Right atrium auricular region (tissue), 2 donors: Measurements from ENCODE around the gene BAIAP2L1. TPM values are rescaled to one million over a fixed set of nuclear protein-coding genes. Genes with fewer than 3 reads are reported as not detected.
"Not testable (repeated sequence)": the region's sequence is repeated elsewhere in the genome, so short reads cannot be mapped to it uniquely, and the experiment has no call there.

Experiments used
- DNase-seq: peaks from one replicate; pipeline ENCODE4 v3.0.0-alpha.2; 2019; ENCODE audit warnings: low spot score
- H3K27ac ChIP-seq, 2 donors: fragments of 200-600 bp; sonication (generic); 1 replicate in 1 of 2; 2 replicates in 1 of 2; pipeline ENCODE4 v1.5.1; 2016 to 2019
- H3K27me3 ChIP-seq, 2 donors: fragments of 200-600 bp; sonication (generic); one replicate each; pipeline versions ENCODE4 v1.5.1 to v1.6.0; 2017 to 2019
- H3K36me3 ChIP-seq: fragments of 200-600 bp; sonication (generic); one replicate; pipeline ENCODE4 v1.5.1; 2016
- H3K4me1 ChIP-seq, 2 donors: fragments of 200-600 bp; sonication (generic); one replicate each; pipeline versions ENCODE4 v1.5.1 to v1.6.0; 2017 to 2019
- H3K4me3 ChIP-seq, 2 donors: fragments of 200-600 bp; sonication (generic); 1 replicate in 1 of 2; 2 replicates in 1 of 2; pipeline ENCODE4 v1.5.1; 2017 to 2019; ENCODE audit warnings: mild to moderate bottlenecking in 1 of 2, moderate library complexity in 1 of 2
- H3K9me3 ChIP-seq, 2 donors: fragments of 200-600 bp; sonication (generic); one replicate each; pipeline ENCODE4 v1.5.1; 2019
- total RNA-seq, 2 donors: library from RNA; depleted of rRNA; stranded (reverse); fragments of >200 nt; gene quantifications; one replicate each; pipeline ENCODE4 v1.1.0, GENCODE V29; 2016
- TF ChIP-seq, protein P1 (sequence below), 2 donors: fragments of 200-600 bp; sonication (generic); IDR thresholded peaks; one replicate each; pipeline ENCODE4 v1.5.1; 2019; ENCODE audit warnings: antibody characterized with exemption in 2 of 2

Gene BAIAP2L1
- total RNA-seq, 2 donors from 2014 or later = 1.1 to 1.7 TPM

- H3K4me1 ChIP-seq = no peaks in the 10 kb centered on the region
- DNase-seq = no peak
- no peaks in the 10 kb centered on the region for H3K9me3 ChIP-seq
- TF ChIP-seq, protein P1, sequence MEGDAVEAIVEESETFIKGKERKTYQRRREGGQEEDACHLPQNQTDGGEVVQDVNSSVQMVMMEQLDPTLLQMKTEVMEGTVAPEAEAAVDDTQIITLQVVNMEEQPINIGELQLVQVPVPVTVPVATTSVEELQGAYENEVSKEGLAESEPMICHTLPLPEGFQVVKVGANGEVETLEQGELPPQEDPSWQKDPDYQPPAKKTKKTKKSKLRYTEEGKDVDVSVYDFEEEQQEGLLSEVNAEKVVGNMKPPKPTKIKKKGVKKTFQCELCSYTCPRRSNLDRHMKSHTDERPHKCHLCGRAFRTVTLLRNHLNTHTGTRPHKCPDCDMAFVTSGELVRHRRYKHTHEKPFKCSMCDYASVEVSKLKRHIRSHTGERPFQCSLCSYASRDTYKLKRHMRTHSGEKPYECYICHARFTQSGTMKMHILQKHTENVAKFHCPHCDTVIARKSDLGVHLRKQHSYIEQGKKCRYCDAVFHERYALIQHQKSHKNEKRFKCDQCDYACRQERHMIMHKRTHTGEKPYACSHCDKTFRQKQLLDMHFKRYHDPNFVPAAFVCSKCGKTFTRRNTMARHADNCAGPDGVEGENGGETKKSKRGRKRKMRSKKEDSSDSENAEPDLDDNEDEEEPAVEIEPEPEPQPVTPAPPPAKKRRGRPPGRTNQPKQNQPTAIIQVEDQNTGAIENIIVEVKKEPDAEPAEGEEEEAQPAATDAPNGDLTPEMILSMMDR (IDR thresholded peaks at IDR 0.05) = no peak
- no peak overlapping the region for H3K27ac ChIP-seq
- no peaks in the 10 kb centered on the region for H3K36me3 ChIP-seq
- no peak overlapping the region for H3K4me3 ChIP-seq
- H3K27me3 ChIP-seq = no peaks in the 10 kb centered on the region
These were observed 6.5 kb downstream of the BAIAP2L1 start for GRCh38 chr7:98394377-98394836.

- no peaks in the 10 kb centered on the region for H3K4me1 ChIP-seq
- DNase-seq = no peak
- TF ChIP-seq, protein P1 (IDR thresholded peaks at IDR 0.05) = no peak
- no peak overlapping the region for H3K27ac ChIP-seq
- H3K36me3 ChIP-seq = no peaks in the 10 kb centered on the region
- no peak overlapping the region for H3K4me3 ChIP-seq
- no peaks in the 10 kb centered on the region for H3K27me3 ChIP-seq
- no peaks in the 10 kb centered on the region for H3K9me3 ChIP-seq
These were observed 13.2 kb downstream of the BAIAP2L1 start for GRCh38 chr7:98387544-98388226.

- no peaks in the 10 kb centered on the region for H3K9me3 ChIP-seq
- no peak for DNase-seq
- H3K36me3 ChIP-seq = no peaks in the 10 kb centered on the region
- no peaks in the 10 kb centered on the region for H3K27me3 ChIP-seq
- TF ChIP-seq, protein P1 (IDR thresholded peaks at IDR 0.05) = no peak
- H3K4me3 ChIP-seq = no peak overlapping the region
- no peaks in the 10 kb centered on the region for H3K4me1 ChIP-seq
- H3K27ac ChIP-seq = no peak overlapping the region
These were observed 13.8 kb downstream of the BAIAP2L1 start for GRCh38 chr7:98387131-98387530.

DNA sequence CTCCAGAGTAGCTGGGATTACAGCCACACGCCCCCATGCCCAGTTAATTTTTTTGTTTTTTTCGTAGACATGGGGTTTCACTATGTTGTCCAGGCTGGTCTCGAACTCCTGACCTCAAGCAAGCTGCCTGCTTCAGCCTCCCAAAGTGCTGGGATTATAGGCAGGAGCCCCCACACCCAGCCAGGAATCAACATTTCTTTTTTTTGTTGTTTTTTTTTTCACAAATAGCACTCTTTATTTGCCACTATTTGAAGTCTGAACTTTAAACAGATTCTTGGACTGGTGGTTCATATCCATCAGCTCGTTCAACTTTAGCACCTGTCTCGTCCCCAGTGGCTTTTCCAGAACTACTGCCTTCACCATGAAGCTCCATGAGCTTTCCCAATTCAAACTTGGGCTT lies 15.4 kb downstream of the BAIAP2L1 start:
- not testable (repeated sequence) for H3K36me3 ChIP-seq, H3K4me3 ChIP-seq, H3K4me1 ChIP-seq, DNase-seq, H3K27ac ChIP-seq, H3K9me3 ChIP-seq, H3K27me3 ChIP-seq

- no peak for DNase-seq
- no peaks in the 10 kb centered on the region for H3K9me3 ChIP-seq
- H3K27ac ChIP-seq = no peak overlapping the region
- H3K36me3 ChIP-seq = no peaks in the 10 kb centered on the region
- H3K4me3 ChIP-seq = no peak overlapping the region
- H3K27me3 ChIP-seq = no peaks in the 10 kb centered on the region
- H3K4me1 ChIP-seq = no peaks in the 10 kb centered on the region
- TF ChIP-seq, protein P1 (IDR thresholded peaks at IDR 0.05) = no peak
These were observed 22.6 kb downstream of the BAIAP2L1 start for GRCh38 chr7:98378210-98378819.

DNA sequence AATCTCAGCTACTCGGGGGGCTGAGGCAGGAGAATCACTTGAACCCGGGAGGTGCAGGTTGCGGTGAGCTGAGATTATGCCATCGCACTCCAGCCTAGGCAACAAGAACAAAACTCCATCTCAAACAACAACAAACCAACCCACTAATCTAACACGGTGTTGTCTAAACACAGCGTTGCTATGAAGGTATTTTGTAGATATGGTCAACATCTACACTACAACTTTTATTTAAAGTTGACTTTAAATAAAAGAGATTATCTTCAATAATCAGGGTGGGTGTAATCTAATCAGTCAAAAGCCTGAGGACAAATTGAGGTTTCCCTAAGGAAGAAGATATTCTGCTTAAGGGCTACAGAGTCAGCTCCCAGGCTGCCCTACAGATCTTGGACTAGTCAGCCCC lies 24.2 kb downstream of the BAIAP2L1 start:
- H3K27ac ChIP-seq = no peak overlapping the region
- TF ChIP-seq, protein P1 (IDR thresholded peaks at IDR 0.05) = no peak
- DNase-seq = no peak
- H3K27me3 ChIP-seq = no peaks in the 10 kb centered on the region
- no peaks in the 10 kb centered on the region for H3K4me1 ChIP-seq
- no peaks in the 10 kb centered on the region for H3K9me3 ChIP-seq
- no peaks in the 10 kb centered on the region for H3K36me3 ChIP-seq
- H3K4me3 ChIP-seq = no peak overlapping the region
